NCI-H1092 treated with DMSO at 0.1 percent for 48 hours (cell line): ENCODE results near the gene CLDN34.

Experiments
- DNase-seq: peaks from one replicate; lab custom pipeline; 2025; lab: John Stamatoyannopoulos, UW

CLDN34 gene

GRCh38 chrX:9966775-9967408 lies at the start of gene CLDN34:
Gene CLDN34, plus strand, starts transcription at chrX:9967358. Its CDS starts 0 bp downstream, at chrX:9967358.
- no peak for DNase-seq

GRCh38 chrX:9917861-9918260 lies 49.3 kb upstream of the CLDN34 start:
- no peak for DNase-seq

GRCh38 chrX:9919632-9920172 lies 47.5 kb upstream of the CLDN34 start:
- DNase-seq = no peak

GRCh38 chrX:9921407-9921806 lies 45.8 kb upstream of the CLDN34 start:
- DNase-seq = no peak

- no peak for DNase-seq
Observed at GRCh38 chrX:9923357-9923756, 43.8 kb upstream of the CLDN34 start.

- no peak for DNase-seq
Observed at GRCh38 chrX:9926002-9926401, 41.2 kb upstream of the CLDN34 start.

- DNase-seq = peak; percentile 32
Observed at GRCh38 chrX:9927698-9928482, 39.3 kb upstream of the CLDN34 start.

GRCh38 chrX:9935436-9935835 lies 31.7 kb upstream of the CLDN34 start:
- no peak for DNase-seq

GRCh38 chrX:9937761-9938160 lies 29.4 kb upstream of the CLDN34 start:
- DNase-seq = no peak

GRCh38 chrX:9938516-9938915 lies 28.6 kb upstream of the CLDN34 start:
- no peak for DNase-seq

- DNase-seq = no peak
Observed at GRCh38 chrX:9940421-9940820, 26.7 kb upstream of the CLDN34 start.

GRCh38 chrX:9942086-9942485 lies 25.1 kb upstream of the CLDN34 start:
- DNase-seq = no peak

GRCh38 chrX:9943420-9943819 lies 23.7 kb upstream of the CLDN34 start:
- DNase-seq = no peak

GRCh38 chrX:9947131-9947794 lies 19.9 kb upstream of the CLDN34 start:
- DNase-seq = peak; percentile 37

GRCh38 chrX:9948406-9948805 lies 18.8 kb upstream of the CLDN34 start:
- DNase-seq = peak; percentile 39

- no peak for DNase-seq
Observed at GRCh38 chrX:9952300-9952699, 14.9 kb upstream of the CLDN34 start.

- DNase-seq = no peak
Observed at GRCh38 chrX:9953396-9953795, 13.8 kb upstream of the CLDN34 start.

- DNase-seq = no peak
Observed at GRCh38 chrX:9955506-9955905, 11.7 kb upstream of the CLDN34 start.

- no peak for DNase-seq
Observed at GRCh38 chrX:9957743-9958142, 9.4 kb upstream of the CLDN34 start.

GRCh38 chrX:9958183-9958582 lies 9.0 kb upstream of the CLDN34 start:
- DNase-seq = no peak

GRCh38 chrX:9961750-9962149 lies 5.4 kb upstream of the CLDN34 start:
- DNase-seq = no peak

- DNase-seq = no peak
Observed at GRCh38 chrX:9977635-9978034, 10.5 kb downstream of the CLDN34 start.

GRCh38 chrX:9980401-9980800 lies 13.2 kb downstream of the CLDN34 start:
- no peak for DNase-seq
